Activated CD8-positive, alpha-beta T cell treated with anti-CD3 and anti-CD28 coated beads for 36 hours (primary cell): ENCODE results near the gene DTX2. TPM values are rescaled to one million over a fixed set of nuclear protein-coding genes. Genes with fewer than 3 reads are reported as not detected.
A peak's percentile ranks its signal among the peaks of the same experiment; 100 is the strongest.
"Not testable (repeated sequence)": the region's sequence is repeated elsewhere in the genome, so short reads cannot be mapped to it uniquely, and the experiment has no call there.

ENCODE experiments used
- ATAC-seq: fragments of 200-7000 bp; cut with Tn5 transposase; one replicate; pipeline ENCODE4 v1.10.0; 2021; ENCODE audit warnings: mild to moderate bottlenecking, moderate library complexity
- CTCF ChIA-PET: fragments of 350-600 bp; sonication (Branson Sonifier 250); formaldehyde crosslinking; loops from one replicate; lab custom pipeline; 2021; ENCODE audit warnings: antibody characterized with exemption; lab: Charles Lee
- POLR2A ChIA-PET: fragments of 350-600 bp; sonication (Branson Sonifier 250); formaldehyde crosslinking; loops from one replicate; lab custom pipeline; 2021; ENCODE audit warnings: antibody characterized with exemption; lab: Charles Lee
- DNase-seq: peaks from one replicate; pipeline ENCODE4 v3.0.0-alpha.2; 2020
- H3K27ac Mint-ChIP-seq: one replicate; pipeline ENCODE4 v1.8.0; 2021; ENCODE audit warnings: mild to moderate bottlenecking, mixed read lengths
- H3K27me3 Mint-ChIP-seq: one replicate; pipeline ENCODE4 v1.8.0; 2021; ENCODE audit warnings: mixed read lengths
- H3K36me3 Mint-ChIP-seq: one replicate; pipeline ENCODE4 v1.8.0; 2021; ENCODE audit warnings: low read depth, mixed read lengths
- H3K4me1 Mint-ChIP-seq: one replicate; pipeline ENCODE4 v1.8.0; 2021; ENCODE audit warnings: low read depth, mixed read lengths
- H3K4me3 Mint-ChIP-seq: one replicate; pipeline ENCODE4 v1.8.0; 2021; ENCODE audit warnings: mild to moderate bottlenecking, moderate library complexity, mixed read lengths
- H3K9me3 Mint-ChIP-seq: one replicate; pipeline ENCODE4 v1.8.0; 2021; ENCODE audit warnings: mixed read lengths
- CTCF ChIP-seq: fragments of 200-600 bp; IDR thresholded peaks from one replicate; pipeline ENCODE4 v1.8.0; 2022; ENCODE audit warnings: antibody characterized with exemption, mild to moderate bottlenecking
- intact Hi-C: fragments of 100-400 bp; cut with micrococcal nuclease; formaldehyde crosslinking; loops from one replicate; pipeline ENCODE4 v1.10.0; 2022
- total RNA-seq, 2 experiments: library from RNA; stranded (reverse); gene quantifications; one replicate each; pipeline ENCODE4 v1.2.3, GENCODE V29; 2021

DTX2 gene
- total RNA-seq, 2 experiments from 2014 or later = 20.5 to 20.8 TPM

DNA sequence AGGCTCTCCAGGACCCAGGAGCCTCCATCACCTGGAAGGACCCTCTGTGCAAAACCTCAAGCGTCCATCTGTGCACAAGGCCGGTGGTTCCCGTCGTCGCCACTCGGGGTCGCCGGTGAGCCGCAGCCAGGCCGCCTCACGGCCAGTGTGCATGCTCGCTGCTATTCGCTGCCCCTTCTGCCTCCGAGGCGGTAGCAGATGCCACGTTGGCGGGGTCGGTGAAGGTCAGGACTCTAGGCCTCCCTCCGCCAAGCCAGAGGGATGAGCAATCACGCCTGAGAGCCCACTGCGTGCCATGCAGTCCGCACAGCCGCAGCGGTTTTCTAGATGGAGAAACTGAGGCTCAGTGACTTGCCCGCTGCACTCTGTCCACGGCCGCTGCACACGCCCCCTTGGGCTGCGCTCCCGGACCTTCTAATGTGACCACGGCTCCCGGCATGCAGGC is 54.5 kb downstream of the DTX2 start:
- Mint-ChIP-seq H3K27ac (no peak overlapping the region), H3K27me3 (no peaks in the 10 kb centered on the region), H3K4me3 (no peak overlapping the region), H3K36me3 (no peaks in the 10 kb centered on the region), H3K9me3 (no peaks in the 10 kb centered on the region), H3K4me1 (no peaks in the 10 kb centered on the region)
- DNase-seq (peak; percentile 62), ATAC-seq (peak; percentile 89)
- intact Hi-C loops = no loop called here
- CTCF ChIA-PET = interaction anchor here (1.6 kb wide), 1 partner anchor 83 kb away, joined by 3 read pairs; no protein-coding TSS in a partner anchor
- TF ChIP-seq CTCF = peak; percentile 60
- POLR2A ChIA-PET = no interaction called here

GRCh38 chr7:76516932-76517331 is 55.4 kb downstream of the DTX2 start:
- intact Hi-C loops, POLR2A ChIA-PET, H3K27me3 Mint-ChIP-seq, H3K27ac Mint-ChIP-seq, H3K9me3 Mint-ChIP-seq, H3K4me1 Mint-ChIP-seq, ATAC-seq, CTCF ChIA-PET, H3K36me3 Mint-ChIP-seq, H3K4me3 Mint-ChIP-seq, DNase-seq: not testable (repeated sequence)

DNA sequence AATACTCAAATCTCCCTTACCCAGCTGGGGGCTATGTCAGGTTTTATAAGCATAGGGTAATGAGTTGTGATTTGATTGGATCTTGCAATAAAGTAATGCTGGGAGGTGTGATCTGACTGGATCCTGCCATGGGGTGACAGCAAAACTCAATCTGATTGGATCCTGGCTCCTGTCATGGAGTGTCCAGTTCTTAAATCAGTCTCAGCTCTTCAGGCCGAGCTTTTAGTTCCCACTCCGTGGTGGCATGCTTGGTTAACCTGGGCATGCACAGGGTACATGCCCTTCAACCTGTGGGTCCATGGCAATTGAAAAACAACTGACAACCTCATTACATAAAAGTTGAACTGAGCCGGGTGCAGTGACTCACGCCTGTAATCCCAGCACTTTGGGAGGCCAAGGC is 64.7 kb downstream of the DTX2 start:
- H3K36me3 Mint-ChIP-seq, H3K9me3 Mint-ChIP-seq, CTCF ChIA-PET, POLR2A ChIA-PET, intact Hi-C loops, H3K4me3 Mint-ChIP-seq, H3K27ac Mint-ChIP-seq, DNase-seq, ATAC-seq, H3K4me1 Mint-ChIP-seq, H3K27me3 Mint-ChIP-seq: not testable (repeated sequence)

DNA sequence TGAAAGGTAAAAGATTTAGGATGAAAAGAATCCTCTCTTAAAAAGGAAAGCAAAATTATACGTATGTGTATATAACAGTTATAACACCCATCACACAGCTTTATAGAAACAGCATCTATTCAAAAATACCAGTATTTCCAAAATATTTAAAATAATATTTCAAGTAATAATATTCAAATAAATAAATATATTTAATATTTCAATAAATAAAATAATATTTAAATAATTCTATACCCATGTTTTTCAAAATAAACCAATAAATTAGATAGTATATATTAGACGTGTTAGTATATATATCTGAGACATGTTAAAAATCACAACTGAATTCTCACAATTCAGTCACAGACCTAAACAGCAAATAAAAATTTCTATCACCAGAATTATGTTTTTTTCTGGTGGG is 70.1 kb downstream of the DTX2 start:
- H3K27me3 Mint-ChIP-seq, H3K4me1 Mint-ChIP-seq, H3K27ac Mint-ChIP-seq, POLR2A ChIA-PET, H3K4me3 Mint-ChIP-seq, intact Hi-C loops, CTCF ChIA-PET, H3K36me3 Mint-ChIP-seq, H3K9me3 Mint-ChIP-seq, DNase-seq, ATAC-seq: not testable (repeated sequence)

- H3K9me3 Mint-ChIP-seq, H3K27ac Mint-ChIP-seq, H3K4me1 Mint-ChIP-seq, H3K27me3 Mint-ChIP-seq, ATAC-seq, H3K4me3 Mint-ChIP-seq, DNase-seq, H3K36me3 Mint-ChIP-seq, intact Hi-C loops, CTCF ChIA-PET, POLR2A ChIA-PET: not testable (repeated sequence)
Measured at GRCh38 chr7:76543197-76543596, 81.7 kb downstream of the DTX2 start, which contains the start of gene SPDYE16. Gene SPDYE16, minus strand, starts transcription at chr7:76543297. Its CDS starts 1,838 bp downstream, at chr7:76541459.

- not testable (repeated sequence) for H3K9me3 Mint-ChIP-seq
- H3K36me3 Mint-ChIP-seq = peaks cover 18% of the 10 kb centered on the region
Measured at GRCh38 chr7:76549025-76549854, 87.7 kb downstream of the DTX2 start.

DNA sequence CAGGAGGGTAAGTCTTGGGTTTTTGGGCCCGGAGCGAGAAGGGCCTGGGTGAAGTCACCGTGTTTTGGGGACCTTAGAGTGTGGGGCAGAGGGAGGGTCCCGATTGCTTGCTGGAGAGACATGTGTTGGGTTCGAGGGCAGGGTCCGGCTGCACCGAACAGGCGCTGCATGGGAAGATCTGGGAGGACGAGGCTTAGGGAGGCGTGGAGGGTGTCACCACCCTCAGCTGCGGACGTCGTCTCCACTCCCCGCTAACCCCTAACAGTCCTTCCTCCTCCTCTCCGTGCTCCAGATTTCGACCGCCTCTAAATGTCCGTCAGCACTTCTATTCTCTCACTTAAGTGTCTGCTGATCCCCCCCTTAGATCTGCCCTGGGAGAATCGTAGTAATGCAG is 88.3 kb downstream of the DTX2 start:
- intact Hi-C loops, H3K9me3 Mint-ChIP-seq, POLR2A ChIA-PET, DNase-seq, ATAC-seq, CTCF ChIA-PET, H3K27me3 Mint-ChIP-seq: not testable (repeated sequence)
- H3K4me3 Mint-ChIP-seq = peak overlapping the region; percentile 88
- peak overlapping the region; percentile 90 for H3K27ac Mint-ChIP-seq
- H3K4me1 Mint-ChIP-seq = peaks cover 20% of the 10 kb centered on the region
- peaks cover 20% of the 10 kb centered on the region for H3K36me3 Mint-ChIP-seq

More at GRCh38 chr7:76549025-76549854, 87.7 kb downstream of the DTX2 start:
- intact Hi-C loops, POLR2A ChIA-PET, H3K27me3 Mint-ChIP-seq, CTCF ChIA-PET: not testable (repeated sequence)
- peaks cover 18% of the 10 kb centered on the region for H3K4me1 Mint-ChIP-seq
- DNase-seq (peak; percentile 93), ATAC-seq (peak; percentile 99)
- H3K4me3 Mint-ChIP-seq = peak overlapping the region; percentile 88
- peak overlapping the region; percentile 90 for H3K27ac Mint-ChIP-seq

GRCh38 chr7:76551992-76552391 is 90.5 kb downstream of the DTX2 start:
- H3K4me3 Mint-ChIP-seq, POLR2A ChIA-PET, DNase-seq, CTCF ChIA-PET, intact Hi-C loops, H3K27me3 Mint-ChIP-seq, H3K9me3 Mint-ChIP-seq, H3K27ac Mint-ChIP-seq, ATAC-seq: not testable (repeated sequence)
- H3K36me3 Mint-ChIP-seq = peaks cover 27% of the 10 kb centered on the region
- H3K4me1 Mint-ChIP-seq = peaks cover 26% of the 10 kb centered on the region

Other genes with a start within 250 kb of the DTX2 start
- 100 to 1,000 TPM; 104 to 109 TPM for gene HSPB1, start 159.0 kb upstream of the DTX2 start, total RNA-seq
- 100 to 1,000 TPM; 138 to 143 TPM for gene YWHAG, start 102.7 kb upstream of the DTX2 start, total RNA-seq
- under 1 TPM; 0.67 to 0.68 TPM for gene SSC4D, start 52.0 kb upstream of the DTX2 start, total RNA-seq
- 10 to 100 TPM; 12.2 to 13.4 TPM for gene ZP3, start 36.8 kb upstream of the DTX2 start, total RNA-seq
- gene UPK3B, start 48.8 kb downstream of the DTX2 start, total RNA-seq = under 1 TPM in 1 of 2 experiments, not detected in 1; 0.40 TPM
- under 1 TPM; 0.20 to 0.23 TPM for gene SPDYE16, start 81.6 kb downstream of the DTX2 start, total RNA-seq
- gene POMZP3, start 165.6 kb downstream of the DTX2 start, total RNA-seq = 10 to 100 TPM; 14.3 to 16.3 TPM